Left kidney (tissue), 2 donors: Measurements from ENCODE around the gene ZNF467. TPM values are rescaled to one million over a fixed set of nuclear protein-coding genes. Genes with fewer than 3 reads are reported as not detected.

Experiments
- DNase-seq: peaks from one replicate; pipeline ENCODE4 v3.0.0-alpha.2; 2013
- polyA plus RNA-seq: library from polyadenylated mRNA; unstranded; fragments of 120-200 nt; gene quantifications from one replicate; pipeline ENCODE4 v1.2.1, GENCODE V29; 2013; ENCODE audit not compliant: insufficient read length

Gene ZNF467
- polyA plus RNA-seq, 1 donor: 27.8 TPM

- no peak for DNase-seq
Measured at GRCh38 chr7:149728491-149729375, 44.7 kb downstream of the ZNF467 start.

- DNase-seq: no peak
Measured at GRCh38 chr7:149727899-149728476, 45.4 kb downstream of the ZNF467 start.

- no peak for DNase-seq
Measured at GRCh38 chr7:149727053-149727898, 46.1 kb downstream of the ZNF467 start.

- DNase-seq: no peak
Measured at GRCh38 chr7:149725916-149726315, 47.5 kb downstream of the ZNF467 start.

- DNase-seq: no peak
Measured at GRCh38 chr7:149725426-149725821, 48.0 kb downstream of the ZNF467 start.

GRCh38 chr7:149724661-149725425, 48.5 kb downstream of the ZNF467 start:
- DNase-seq: no peak

- no peak for DNase-seq
Measured at GRCh38 chr7:149723795-149724495, 49.4 kb downstream of the ZNF467 start.

GRCh38 chr7:149723082-149723767, 50.2 kb downstream of the ZNF467 start:
- no peak for DNase-seq

GRCh38 chr7:149722356-149722957, 50.9 kb downstream of the ZNF467 start:
- DNase-seq: no peak

- no peak for DNase-seq
Measured at GRCh38 chr7:149721084-149721601, 52.2 kb downstream of the ZNF467 start.

GRCh38 chr7:149720372-149721083, 52.9 kb downstream of the ZNF467 start:
- DNase-seq: no peak

- no peak for DNase-seq
Measured at GRCh38 chr7:149719912-149720335, 53.5 kb downstream of the ZNF467 start.

GRCh38 chr7:149719050-149719899, 54.1 kb downstream of the ZNF467 start:
- DNase-seq: no peak

GRCh38 chr7:149718730-149719049, 54.7 kb downstream of the ZNF467 start:
- DNase-seq: no peak

- DNase-seq: no peak
Measured at GRCh38 chr7:149717481-149717880, 55.9 kb downstream of the ZNF467 start.

- no peak for DNase-seq
Measured at GRCh38 chr7:149716932-149717307, 56.5 kb downstream of the ZNF467 start.

GRCh38 chr7:149716007-149716931, 57.1 kb downstream of the ZNF467 start:
- DNase-seq: no peak
